SKM-1 treated with dmso at 0.1 percent for 144 hours (cell line): Measurements from ENCODE around the gene CACNA2D3.

Source experiments
- DNase-seq: peaks from one replicate; lab custom pipeline; 2025; ENCODE audit not compliant: unreplicated experiment; lab: John Stamatoyannopoulos, UW

CACNA2D3 gene

GRCh38 chr3:54213907-54214306 lies 91.6 kb downstream of the CACNA2D3 start:
- no peak for DNase-seq

- DNase-seq: no peak
These were observed 92.5 kb downstream of the CACNA2D3 start for GRCh38 chr3:54214845-54215244.

GRCh38 chr3:54215521-54215920 lies 93.2 kb downstream of the CACNA2D3 start:
- DNase-seq: no peak

- no peak for DNase-seq
These were observed 95.5 kb downstream of the CACNA2D3 start for GRCh38 chr3:54217828-54218227.

- DNase-seq: no peak
These were observed 100.0 kb downstream of the CACNA2D3 start for GRCh38 chr3:54222316-54222715.

- DNase-seq: no peak
These were observed 100.7 kb downstream of the CACNA2D3 start for GRCh38 chr3:54223063-54223462.

GRCh38 chr3:54225841-54226528 lies 103.6 kb downstream of the CACNA2D3 start:
- no peak for DNase-seq

- DNase-seq: no peak
These were observed 106.5 kb downstream of the CACNA2D3 start for GRCh38 chr3:54228806-54229205.

GRCh38 chr3:54232618-54233017 lies 110.3 kb downstream of the CACNA2D3 start:
- no peak for DNase-seq

- DNase-seq: no peak
These were observed 113.6 kb downstream of the CACNA2D3 start for GRCh38 chr3:54235998-54236397.

GRCh38 chr3:54237109-54237508 lies 114.8 kb downstream of the CACNA2D3 start:
- no peak for DNase-seq

GRCh38 chr3:54237788-54238502 lies 115.6 kb downstream of the CACNA2D3 start:
- DNase-seq: no peak

GRCh38 chr3:54240309-54240708 lies 118.0 kb downstream of the CACNA2D3 start:
- no peak for DNase-seq

- no peak for DNase-seq
These were observed 120.9 kb downstream of the CACNA2D3 start for GRCh38 chr3:54243056-54243931.

- DNase-seq: no peak
These were observed 121.8 kb downstream of the CACNA2D3 start for GRCh38 chr3:54243960-54244682.

- no peak for DNase-seq
These were observed 129.4 kb downstream of the CACNA2D3 start for GRCh38 chr3:54251705-54252104.

- DNase-seq: no peak
These were observed 134.9 kb downstream of the CACNA2D3 start for GRCh38 chr3:54257125-54257720.

GRCh38 chr3:54259636-54260035 lies 137.3 kb downstream of the CACNA2D3 start:
- no peak for DNase-seq

- DNase-seq: no peak
These were observed 138.8 kb downstream of the CACNA2D3 start for GRCh38 chr3:54261141-54261540.

- DNase-seq: peak; percentile 41
These were observed 140.2 kb downstream of the CACNA2D3 start for GRCh38 chr3:54262541-54262940.

GRCh38 chr3:54262946-54263345 lies 140.6 kb downstream of the CACNA2D3 start:
- DNase-seq: no peak
